Measurements from ENCODE around the gene SLC16A6.
"Not testable (repeated sequence)": the region's sequence is repeated elsewhere in the genome, so short reads cannot be mapped to it uniquely, and the experiment has no call there.

GRCh38 chr17:68220786-68221185 is 70.1 kb downstream of the SLC16A6 start:
- not testable (repeated sequence) for TF ChIP-seq POLR2A (IDR thresholded peaks at IDR 0.05; ENCODE audit: low read depth, low read length); POLR2AphosphoS5 (IDR thresholded peaks at IDR 0.05; ENCODE audit: low read depth, low read length); TAF1 (IDR thresholded peaks at IDR 0.05; ENCODE audit: borderline replicate concordance, low read depth, low read length)

All from GM12892 (cell line).